Left lobe of liver (tissue), 2 donors: ENCODE results near the gene H3-3A. TPM values are rescaled to one million over a fixed set of nuclear protein-coding genes. Genes with fewer than 3 reads are reported as not detected.

ENCODE experiments used
- ATAC-seq: fragments of 200-7000 bp; cut with Tn5 transposase; one replicate; pipeline ENCODE4 v1.9.1; 2020; ENCODE audit warnings: mild to moderate bottlenecking, moderate library complexity
- DNase-seq: peaks from one replicate; pipeline ENCODE4 v3.0.0-alpha.2; 2020; ENCODE audit warnings: low spot score
- total RNA-seq: library from RNA; stranded (reverse); gene quantifications from one replicate; pipeline ENCODE4 v1.2.1, GENCODE V29; 2021
- donor health status: DM: no; HTN: no; CAD: no; lungs with moderate emphysema.
- donor health status: DM: no; HTN: yes; CAD: no.

H3-3A gene
- total RNA-seq, 1 donor from 2014 or later, result 129 TPM

DNA sequence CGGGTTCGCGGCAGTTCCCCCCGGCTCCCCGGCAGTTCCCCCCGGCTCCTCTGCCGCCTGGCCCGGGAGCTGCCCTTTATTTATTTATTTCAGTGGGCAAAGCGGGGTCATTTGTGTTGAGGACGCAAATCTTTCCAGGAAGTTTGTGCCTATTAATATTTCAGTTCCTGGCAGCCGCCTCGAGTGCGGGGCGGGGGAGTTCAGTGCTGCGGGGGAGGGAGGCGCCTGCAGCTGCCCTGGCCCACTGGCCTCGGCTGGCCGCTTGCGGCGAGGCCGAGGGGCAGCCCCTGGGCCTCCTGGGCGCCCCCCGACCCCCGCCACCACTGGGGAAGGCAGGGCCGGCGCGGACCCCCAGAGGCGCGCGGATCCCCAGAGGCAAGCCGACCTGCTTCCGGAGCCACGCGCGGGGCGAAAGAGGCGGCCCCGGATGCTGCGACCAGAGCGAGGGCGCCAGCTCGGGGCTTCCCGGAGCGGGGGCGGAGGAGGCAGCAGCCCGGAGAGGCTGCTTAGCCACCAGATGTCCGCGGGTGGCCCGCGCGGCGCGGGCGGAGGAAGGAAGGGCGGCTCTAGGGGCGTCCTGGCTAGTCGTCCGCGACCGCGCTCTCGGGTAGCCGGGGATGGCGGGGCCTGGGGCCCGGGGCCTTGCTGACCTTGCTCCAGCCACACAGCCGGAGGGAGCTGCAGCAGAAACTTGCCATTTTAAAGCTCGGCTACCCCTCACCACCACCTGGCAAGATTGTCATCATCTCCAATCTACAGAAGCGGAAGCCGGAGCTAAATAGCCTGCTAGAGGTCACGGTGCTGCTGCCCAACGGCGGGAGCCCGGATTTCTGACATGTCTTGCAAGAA, 48.0 kb downstream of the H3-3A start:
- peak; percentile 72 for ATAC-seq
- DNase-seq, result peak; percentile 63

GRCh38 chr1:226111098-226111882, 48.8 kb downstream of the H3-3A start:
- no peak for ATAC-seq

GRCh38 chr1:226111883-226112261, 49.4 kb downstream of the H3-3A start:
- DNase-seq (no peak), ATAC-seq (no peak)

More at GRCh38 chr1:226111098-226111882, 48.8 kb downstream of the H3-3A start:
- DNase-seq, result no peak

- DNase-seq (no peak), ATAC-seq (no peak)
Measured at GRCh38 chr1:226112626-226113025, 50.1 kb downstream of the H3-3A start.

- no peak for ATAC-seq
- DNase-seq, result no peak
Measured at GRCh38 chr1:226116673-226117072, 54.2 kb downstream of the H3-3A start.

- DNase-seq, result no peak
- ATAC-seq, result no peak
Measured at GRCh38 chr1:226117330-226117729, 54.8 kb downstream of the H3-3A start.

DNA sequence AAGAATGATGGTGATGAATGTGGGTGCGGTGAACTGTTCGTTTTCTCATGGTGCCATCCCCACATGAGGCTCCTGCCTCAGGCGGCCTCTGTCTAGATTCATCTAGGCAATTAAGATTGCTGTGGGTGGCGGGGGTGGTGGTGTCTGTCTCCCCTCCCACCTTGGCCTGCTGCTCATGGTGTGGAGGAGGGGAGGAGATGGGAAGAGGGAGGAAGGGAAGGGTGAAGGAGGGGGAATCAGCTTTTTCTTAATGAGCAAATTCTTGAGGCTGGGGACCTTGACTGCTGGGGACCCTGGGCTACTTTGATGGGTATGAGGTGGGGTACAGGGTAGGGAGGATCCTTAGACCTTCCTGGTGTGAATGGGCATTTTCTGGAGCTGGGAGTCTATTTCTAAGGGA, 55.8 kb downstream of the H3-3A start:
- no peak for ATAC-seq
- DNase-seq, result no peak

- DNase-seq (no peak), ATAC-seq (no peak)
Measured at GRCh38 chr1:226119169-226119568, 56.7 kb downstream of the H3-3A start.

DNA sequence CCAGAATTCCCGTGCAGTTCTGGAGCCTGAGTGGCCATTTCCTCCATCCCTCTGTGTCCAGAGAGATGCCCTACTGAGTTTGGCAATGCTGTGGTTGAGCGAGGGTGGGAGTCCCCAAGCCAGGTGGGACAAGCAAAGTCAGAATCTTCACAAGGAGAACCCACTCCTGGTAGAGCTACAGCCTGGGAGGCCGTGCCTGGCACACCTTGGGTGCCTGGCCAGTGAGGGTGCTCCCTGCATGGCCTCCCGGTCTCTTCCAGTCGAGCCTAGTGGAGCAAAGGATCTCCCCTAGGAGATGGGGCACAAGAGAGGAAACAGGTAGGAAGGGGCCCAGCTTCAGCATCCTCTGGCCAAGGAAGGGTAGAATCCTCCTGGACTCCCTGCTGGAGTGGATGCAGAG, 57.9 kb downstream of the H3-3A start:
- no peak for DNase-seq
- ATAC-seq, result no peak

GRCh38 chr1:226121049-226121586, 58.6 kb downstream of the H3-3A start:
- ATAC-seq (no peak), DNase-seq (no peak)

Other genes starting within 250 kb of the H3-3A start
- gene TMEM63A, start 180.3 kb upstream of the H3-3A start, total RNA-seq, result 69.1 TPM
- 1.3 TPM for gene LEFTY1, start 173.6 kb upstream of the H3-3A start, total RNA-seq
- 26.9 TPM for gene PYCR2, start 138.5 kb upstream of the H3-3A start, total RNA-seq
- gene LEFTY2, start 121.5 kb upstream of the H3-3A start, total RNA-seq, result not detected
- gene SDE2, start 63.4 kb upstream of the H3-3A start, total RNA-seq, result 8.0 TPM
- gene ACBD3, start 124.0 kb downstream of the H3-3A start, total RNA-seq, result 12.8 TPM
- not detected for gene MIXL1, start 160.9 kb downstream of the H3-3A start, total RNA-seq
- 0.70 TPM for gene LIN9, start 246.4 kb downstream of the H3-3A start, total RNA-seq